Small intestine (tissue), 7 donors: ENCODE results near the gene NQO1. TPM values are rescaled to one million over a fixed set of nuclear protein-coding genes. Genes with fewer than 3 reads are reported as not detected.

Experiments
- DNase-seq, 2 donors: peaks; one replicate each; pipeline versions ENCODE4 v3.0.0 to v3.0.0-alpha.2; 2013
- FAIRE-seq: peaks from 2 replicates; lab custom pipeline; 2012; peaks lifted over from hg19 to GRCh38; lab: Jason Lieb, UNC
- H3K27ac ChIP-seq, 3 donors: one replicate each; pipeline ENCODE4 v1.5.1; 2013; ENCODE audit warnings: low read length in 2 of 3, mild to moderate bottlenecking in 2 of 3, control low read depth in 1 of 3, inconsistent platforms in 1 of 3, low read depth in 1 of 3, moderate library complexity in 1 of 3
- H3K27me3 ChIP-seq, 3 donors: one replicate each; pipeline ENCODE4 v1.6.1; 2013; ENCODE audit warnings: low read length in 3 of 3, inconsistent platforms in 1 of 3; ENCODE audit not compliant: control insufficient read depth in 3 of 3, insufficient read depth in 3 of 3
- H3K36me3 ChIP-seq, 3 donors: one replicate each; pipeline ENCODE4 v1.6.1; 2013; ENCODE audit warnings: low read length in 3 of 3, inconsistent platforms in 1 of 3, low read depth in 1 of 3, mild to moderate bottlenecking in 1 of 3, moderate library complexity in 1 of 3; ENCODE audit not compliant: control insufficient read depth in 3 of 3, insufficient read depth in 2 of 3
- H3K4me1 ChIP-seq, 3 donors: one replicate each; pipeline ENCODE4 v1.6.1; 2013; ENCODE audit warnings: low read length in 2 of 3, inconsistent platforms in 1 of 3, low read depth in 1 of 3, mild to moderate bottlenecking in 1 of 3, moderate library complexity in 1 of 3; ENCODE audit not compliant: control insufficient read depth in 3 of 3, insufficient read depth in 2 of 3
- H3K4me3 ChIP-seq, 3 donors: one replicate each; pipeline ENCODE4 v1.5.1; 2013; ENCODE audit warnings: low read length in 3 of 3, control low read depth in 1 of 3, inconsistent platforms in 1 of 3, low read depth in 1 of 3, mild to moderate bottlenecking in 1 of 3, moderate library complexity in 1 of 3
- H3K9me3 ChIP-seq, 2 donors: one replicate each; pipeline ENCODE4 v1.6.1; 2013; ENCODE audit warnings: low read depth in 1 of 2, low read length in 1 of 2; ENCODE audit not compliant: control insufficient read depth in 2 of 2, insufficient read depth in 1 of 2
- WGBS, 3 donors: extraction: QIAGEN DNeasy Blood & Tissue Kit; methylation state at CpG; one replicate each; pipeline ENCODE4 v1.1.7; 2013; 5-methylcytosine and 5-hydroxymethylcytosine counted together
- polyA plus RNA-seq, 4 donors: library from polyadenylated mRNA; stranded (reverse) in 3 of 4; unstranded in 1 of 4; fragments of 200-250 nt in 3 of 4; fragments of 120-200 nt in 1 of 4; gene quantifications; one replicate each; pipeline versions ENCODE4 v1.2.1 to v1.2.3, GENCODE V29; 2013
- donor health status: healthy with polysubstance abuse.
- donor health status: control.
- donor health status: control.
- donor health status: Bipolar disorder and iron deficiency.
- donor health status: healthy.

NQO1 gene
- polyA plus RNA-seq, 4 donors: 18.2 to 151 (median 96.3) TPM

DNA sequence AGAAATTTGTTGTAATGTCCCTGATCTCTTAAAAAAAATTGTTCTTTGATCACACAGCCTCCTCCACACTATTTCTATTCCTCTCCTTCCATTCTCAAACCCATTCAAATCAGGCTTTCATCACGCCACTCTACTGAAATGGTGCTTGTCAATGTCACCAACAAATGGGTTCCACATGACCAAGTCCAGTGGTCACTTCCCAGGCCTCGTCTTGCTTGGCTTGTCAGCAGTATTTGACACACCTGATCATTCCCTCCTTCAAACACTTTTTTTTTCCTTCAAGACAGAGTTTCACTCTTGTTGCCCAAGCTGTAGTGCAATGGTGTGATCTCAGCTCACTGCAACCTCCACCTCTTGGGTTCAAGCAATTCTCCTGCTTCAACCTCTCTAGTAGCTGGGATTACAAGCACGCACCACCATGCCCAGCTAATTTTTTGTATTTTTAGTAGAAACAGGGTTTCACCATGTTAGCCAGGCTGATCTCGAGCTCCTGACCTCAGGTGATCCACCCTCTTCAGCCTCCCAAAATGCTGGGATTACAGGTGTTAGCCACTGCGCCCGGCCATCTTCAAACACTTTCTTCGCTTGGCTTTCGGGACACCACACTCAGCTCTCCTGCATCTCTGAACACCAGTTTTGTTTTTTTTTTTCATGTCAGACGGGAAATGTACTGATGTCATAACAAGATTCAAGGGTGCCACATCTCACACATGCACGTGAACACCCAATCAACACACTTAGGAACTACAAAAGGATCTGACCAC is 18.3 kb downstream of the NQO1 start:
- no peak overlapping the region for H3K27ac ChIP-seq
- FAIRE-seq (no peak), DNase-seq (no peak)
- no peak overlapping the region for H3K4me3 ChIP-seq
- peaks cover 4 to 26% (median 6%) of the 10 kb centered on the region in 3 donors for H3K36me3 ChIP-seq
- 87 to 91% (median 89%) methylated on average over 10 of the region's 10 CpGs for WGBS, 3 donors
- H3K4me1 ChIP-seq: no peaks in the 10 kb centered on the region
- no peaks in the 10 kb centered on the region for H3K9me3 ChIP-seq
- H3K27me3 ChIP-seq: no peaks in the 10 kb centered on the region

DNA sequence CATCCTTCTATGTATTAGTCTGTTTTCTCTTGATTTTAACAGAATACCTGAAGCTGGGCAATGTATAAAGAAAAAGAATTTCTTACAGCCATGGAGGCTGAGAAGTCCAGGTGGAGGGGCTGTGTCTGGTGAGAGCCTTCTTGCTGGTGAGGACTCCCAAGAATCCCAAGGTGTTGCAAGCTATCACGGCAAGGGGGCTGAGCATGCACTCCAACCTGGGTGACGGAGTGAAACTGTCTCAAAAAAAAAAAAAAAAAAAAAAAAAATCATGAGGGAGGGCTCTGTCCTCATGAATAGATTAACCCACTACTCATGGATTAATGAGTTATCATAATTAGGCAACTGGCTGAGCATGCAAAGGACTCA is 19.4 kb downstream of the NQO1 start:
- 88 to 97% (median 95%) methylated on average over 2 of the region's 2 CpGs for whole genome bisulfite sequencing, 3 donors
- Histone ChIP-seq H3K27me3 (no peaks in the 10 kb centered on the region), H3K27ac (no peak overlapping the region), H3K36me3 (peaks cover 2 to 15% (median 4%) of the 10 kb centered on the region in 3 donors), H3K4me1 (no peaks in the 10 kb centered on the region), H3K4me3 (no peak overlapping the region), H3K9me3 (no peaks in the 10 kb centered on the region)
- FAIRE-seq (no peak), DNase-seq (no peak)

GRCh38 chr16:69706256-69706974 is 19.9 kb downstream of the NQO1 start:
- Histone ChIP-seq H3K36me3 (peaks cover 2 to 12% (median 4%) of the 10 kb centered on the region in 3 donors), H3K9me3 (no peaks in the 10 kb centered on the region), H3K27ac (no peak overlapping the region), H3K4me1 (no peaks in the 10 kb centered on the region), H3K27me3 (no peaks in the 10 kb centered on the region), H3K4me3 (no peak overlapping the region)
- WGBS, 3 donors: 34 to 69% (median 41%) methylated on average over 1 of the region's 1 CpG
- FAIRE-seq (no peak), DNase-seq (no peak)

DNA sequence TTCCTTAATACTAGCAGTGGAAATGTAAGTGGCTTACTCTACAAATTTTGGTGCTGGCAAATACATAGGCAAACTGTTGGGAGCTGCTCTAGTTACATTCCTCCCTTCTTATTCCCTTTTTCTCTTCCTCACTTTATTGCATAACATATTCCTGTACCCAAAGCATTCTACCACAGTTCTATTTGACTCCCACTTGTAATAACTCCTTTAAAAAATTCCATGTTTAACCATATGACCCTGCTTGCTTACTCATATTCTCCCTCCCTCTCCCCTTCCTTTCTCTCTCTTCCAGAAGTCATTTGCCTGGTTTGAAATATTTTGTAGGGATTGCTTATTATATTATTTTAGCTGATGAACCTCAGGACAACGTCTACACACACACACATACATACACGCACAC is 22.7 kb downstream of the NQO1 start:
- FAIRE-seq: no peak
- H3K36me3 ChIP-seq: peaks cover 2 to 14% (median 4%) of the 10 kb centered on the region in 3 donors
- WGBS, 3 donors: 85 to 97% (median 95%) methylated on average over 2 of the region's 2 CpGs

GRCh38 chr16:69701866-69702265 is 24.5 kb downstream of the NQO1 start:
- H3K27ac ChIP-seq: no peak overlapping the region
- no peaks in the 10 kb centered on the region for H3K9me3 ChIP-seq
- no peak overlapping the region for H3K4me3 ChIP-seq
- WGBS, 3 donors: 92 to 98% (median 92%) methylated on average over 2 of the region's 2 CpGs
- H3K27me3 ChIP-seq: no peaks in the 10 kb centered on the region
- H3K4me1 ChIP-seq: no peaks in the 10 kb centered on the region
- FAIRE-seq (no peak), DNase-seq (no peak)
- peaks cover 0 to 14% (median 6%) of the 10 kb centered on the region in 3 donors for H3K36me3 ChIP-seq

More for the DNA sequence above, 22.7 kb downstream of the NQO1 start:
- Histone ChIP-seq H3K4me3 (no peak overlapping the region), H3K4me1 (no peaks in the 10 kb centered on the region), H3K9me3 (no peaks in the 10 kb centered on the region), H3K27ac (no peak overlapping the region), H3K27me3 (no peaks in the 10 kb centered on the region)
- no peak for DNase-seq

- Histone ChIP-seq H3K9me3 (no peaks in the 10 kb centered on the region), H3K27ac (no peak overlapping the region), H3K27me3 (no peaks in the 10 kb centered on the region), H3K4me1 (no peaks in the 10 kb centered on the region), H3K36me3 (peaks cover 0 to 14% (median 6%) of the 10 kb centered on the region in 3 donors), H3K4me3 (no peak overlapping the region)
- DNase-seq (no peak), FAIRE-seq (no peak)
These were observed 24.9 kb downstream of the NQO1 start for GRCh38 chr16:69701452-69701851.

GRCh38 chr16:69699915-69700314 is 26.4 kb downstream of the NQO1 start:
- DNase-seq (no peak), FAIRE-seq (no peak)
- no peaks in the 10 kb centered on the region for H3K27me3 ChIP-seq
- H3K9me3 ChIP-seq: no peaks in the 10 kb centered on the region
- H3K4me3 ChIP-seq: no peak overlapping the region
- H3K27ac ChIP-seq: no peak overlapping the region
- H3K36me3 ChIP-seq: peaks cover 0 to 11% (median 6%) of the 10 kb centered on the region in 3 donors
- WGBS, 3 donors: 87 to 95% (median 95%) methylated on average over 1 of the region's 1 CpG
- no peaks in the 10 kb centered on the region for H3K4me1 ChIP-seq

- Histone ChIP-seq H3K36me3 (peaks cover 3 to 22% (median 3%) of the 10 kb centered on the region in 3 donors), H3K27me3 (no peaks in the 10 kb centered on the region), H3K4me1 (no peaks in the 10 kb centered on the region), H3K27ac (no peak overlapping the region), H3K4me3 (no peak overlapping the region), H3K9me3 (no peaks in the 10 kb centered on the region)
- no peak for DNase-seq
- no peak for FAIRE-seq
- 93 to 96% (median 93%) methylated on average over 3 of the region's 3 CpGs for WGBS, 3 donors
These were observed 28.0 kb downstream of the NQO1 start for GRCh38 chr16:69698404-69698803.
